Osteocyte (in vitro differentiated cells): ENCODE results near the gene CXCL10. TPM values are rescaled to one million over a fixed set of nuclear protein-coding genes. Genes with fewer than 3 reads are reported as not detected.
"Not testable (repeated sequence)": the region's sequence is repeated elsewhere in the genome, so short reads cannot be mapped to it uniquely, and the experiment has no call there.

Experiments
- DNase-seq: peaks from one replicate; pipeline ENCODE4 v3.0.0; 2021; ENCODE audit warnings: mixed read lengths; ENCODE audit not compliant: unreplicated experiment; ENCODE audit errors: extremely low spot score
- H3K27ac Mint-ChIP-seq: one replicate; pipeline ENCODE4 v1.8.0; 2021; ENCODE audit warnings: mild to moderate bottlenecking, mixed read lengths; ENCODE audit not compliant: unreplicated experiment
- H3K27me3 Mint-ChIP-seq: one replicate; pipeline ENCODE4 v1.8.0; 2021; ENCODE audit warnings: mixed read lengths; ENCODE audit not compliant: unreplicated experiment
- H3K36me3 Mint-ChIP-seq: one replicate; pipeline ENCODE4 v1.8.0; 2021; ENCODE audit warnings: mixed read lengths; ENCODE audit not compliant: unreplicated experiment
- H3K4me1 Mint-ChIP-seq: one replicate; pipeline ENCODE4 v1.8.0; 2021; ENCODE audit warnings: mixed read lengths; ENCODE audit not compliant: unreplicated experiment
- H3K4me3 Mint-ChIP-seq: one replicate; pipeline ENCODE4 v1.8.0; 2021; ENCODE audit warnings: mild to moderate bottlenecking, moderate library complexity, mixed read lengths; ENCODE audit not compliant: unreplicated experiment
- H3K9me3 Mint-ChIP-seq: one replicate; pipeline ENCODE4 v1.8.0; 2021; ENCODE audit warnings: mixed read lengths; ENCODE audit not compliant: unreplicated experiment
- total RNA-seq: library from RNA; stranded (reverse); gene quantifications from 2 replicates; pipeline ENCODE4 v1.2.1, GENCODE V29; 2021
- TF ChIP-seq, protein P1 (sequence below): fragments of 200-600 bp; sonication (generic); IDR thresholded peaks from 2 replicates; pipeline ENCODE4 v1.5.0; 2021; ENCODE audit warnings: antibody characterized with exemption, mild to moderate bottlenecking, moderate library complexity

The CXCL10 gene
- total RNA-seq, 1 donor from 2014 or later: not detected

DNA sequence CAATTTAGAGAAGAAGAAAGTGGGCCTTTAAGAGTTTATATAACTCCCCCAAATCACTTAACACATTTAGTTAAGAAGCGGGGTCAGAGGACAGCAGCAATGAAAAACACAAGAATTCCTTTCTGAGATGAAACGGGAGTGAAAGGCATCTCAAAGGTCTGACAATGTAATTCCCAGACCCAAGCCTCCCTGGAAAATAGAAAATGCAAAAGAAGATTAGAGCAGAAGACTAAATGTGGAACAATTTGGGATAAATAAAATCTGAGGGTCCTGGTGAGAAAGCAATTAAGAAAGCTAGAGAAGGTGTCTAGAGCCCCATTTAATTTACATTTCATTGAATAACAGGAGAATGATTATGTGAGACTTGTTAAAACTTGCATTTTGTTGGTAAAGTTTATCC lies 32.1 kb upstream of the CXCL10 start:
- Mint-ChIP-seq H3K9me3 (no peaks in the 10 kb centered on the region), H3K27ac (no peak overlapping the region), H3K4me1 (no peaks in the 10 kb centered on the region), H3K27me3 (peaks cover 58% of the 10 kb centered on the region), H3K4me3 (no peak overlapping the region), H3K36me3 (no peaks in the 10 kb centered on the region)
- no peak for DNase-seq
- TF ChIP-seq, protein P1, sequence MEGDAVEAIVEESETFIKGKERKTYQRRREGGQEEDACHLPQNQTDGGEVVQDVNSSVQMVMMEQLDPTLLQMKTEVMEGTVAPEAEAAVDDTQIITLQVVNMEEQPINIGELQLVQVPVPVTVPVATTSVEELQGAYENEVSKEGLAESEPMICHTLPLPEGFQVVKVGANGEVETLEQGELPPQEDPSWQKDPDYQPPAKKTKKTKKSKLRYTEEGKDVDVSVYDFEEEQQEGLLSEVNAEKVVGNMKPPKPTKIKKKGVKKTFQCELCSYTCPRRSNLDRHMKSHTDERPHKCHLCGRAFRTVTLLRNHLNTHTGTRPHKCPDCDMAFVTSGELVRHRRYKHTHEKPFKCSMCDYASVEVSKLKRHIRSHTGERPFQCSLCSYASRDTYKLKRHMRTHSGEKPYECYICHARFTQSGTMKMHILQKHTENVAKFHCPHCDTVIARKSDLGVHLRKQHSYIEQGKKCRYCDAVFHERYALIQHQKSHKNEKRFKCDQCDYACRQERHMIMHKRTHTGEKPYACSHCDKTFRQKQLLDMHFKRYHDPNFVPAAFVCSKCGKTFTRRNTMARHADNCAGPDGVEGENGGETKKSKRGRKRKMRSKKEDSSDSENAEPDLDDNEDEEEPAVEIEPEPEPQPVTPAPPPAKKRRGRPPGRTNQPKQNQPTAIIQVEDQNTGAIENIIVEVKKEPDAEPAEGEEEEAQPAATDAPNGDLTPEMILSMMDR: no peak

DNA sequence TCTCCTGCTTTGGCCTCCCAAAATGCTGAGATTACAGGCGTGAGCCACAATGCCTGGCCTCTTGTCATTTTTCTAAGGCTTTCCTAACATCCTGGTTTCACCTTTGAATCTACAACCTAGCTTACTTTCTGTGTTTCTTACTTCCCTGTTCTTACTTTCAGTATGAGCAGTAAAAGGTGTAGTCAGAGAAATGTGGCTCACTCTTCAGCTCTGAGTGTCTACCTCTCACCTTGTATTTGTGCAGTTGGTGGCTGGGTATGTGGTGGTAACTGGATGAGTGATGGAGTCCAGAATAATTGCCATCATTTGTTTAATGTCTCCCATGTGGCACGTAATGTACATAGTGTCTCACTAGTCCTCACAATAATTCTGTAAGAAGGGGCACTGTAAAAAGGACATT lies 31.7 kb upstream of the CXCL10 start:
- H3K4me1 Mint-ChIP-seq: no peaks in the 10 kb centered on the region
- H3K36me3 Mint-ChIP-seq: no peaks in the 10 kb centered on the region
- no peak overlapping the region for H3K27ac Mint-ChIP-seq
- H3K4me3 Mint-ChIP-seq: no peak overlapping the region
- DNase-seq: no peak
- H3K27me3 Mint-ChIP-seq: peaks cover 54% of the 10 kb centered on the region
- no peaks in the 10 kb centered on the region for H3K9me3 Mint-ChIP-seq
- TF ChIP-seq, protein P1: no peak

DNA sequence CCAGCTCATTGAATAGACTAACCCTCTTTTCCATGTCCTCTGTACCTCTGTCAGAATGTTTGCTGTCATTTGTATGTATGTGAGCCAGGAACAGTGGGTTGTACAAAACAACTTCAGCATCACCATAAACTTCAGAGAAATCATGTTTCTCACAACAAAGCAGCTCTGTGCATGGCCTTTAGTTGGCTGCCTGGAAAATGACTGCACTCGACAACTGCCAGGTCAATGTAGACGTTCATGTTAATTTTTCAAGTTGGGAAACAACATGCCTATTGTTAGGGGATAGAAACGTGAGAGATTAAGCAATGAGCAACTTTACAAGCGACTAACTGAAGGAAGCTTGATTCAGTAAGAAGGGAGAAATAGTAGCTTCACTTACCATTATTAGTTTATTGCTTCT lies 30.4 kb upstream of the CXCL10 start:
- TF ChIP-seq, protein P1: no peak
- H3K4me1 Mint-ChIP-seq: no peaks in the 10 kb centered on the region
- no peaks in the 10 kb centered on the region for H3K9me3 Mint-ChIP-seq
- no peak overlapping the region for H3K27ac Mint-ChIP-seq
- H3K36me3 Mint-ChIP-seq: no peaks in the 10 kb centered on the region
- DNase-seq: no peak
- H3K27me3 Mint-ChIP-seq: peaks cover 46% of the 10 kb centered on the region
- H3K4me3 Mint-ChIP-seq: no peak overlapping the region

DNA sequence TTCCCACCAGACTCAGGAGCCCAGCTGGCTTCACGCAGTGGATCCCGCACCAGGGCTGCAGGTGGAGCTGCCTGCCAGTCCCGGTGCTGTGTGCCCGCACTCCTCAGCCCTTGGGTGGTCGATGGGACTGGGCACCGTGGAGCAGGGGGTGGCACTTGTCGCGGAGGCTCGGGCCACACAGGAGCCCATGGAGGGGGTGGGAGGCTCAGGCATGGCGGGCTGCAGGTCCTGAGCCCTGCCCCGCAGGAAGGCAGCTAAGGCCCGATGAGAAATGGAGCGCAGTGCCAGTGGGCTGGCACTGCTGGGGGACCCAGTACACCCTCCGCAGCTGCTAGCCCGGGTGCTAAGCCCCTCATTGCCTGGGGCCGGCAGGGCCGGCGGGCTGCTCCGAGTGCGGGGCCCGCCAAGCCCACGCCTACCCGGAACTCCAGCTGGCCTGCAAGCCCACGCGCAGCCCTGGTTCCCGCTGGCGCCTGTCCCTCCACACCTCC lies 27.3 kb upstream of the CXCL10 start:
- H3K27me3 Mint-ChIP-seq: peaks cover 26% of the 10 kb centered on the region
- not testable (repeated sequence) for H3K27ac Mint-ChIP-seq, H3K36me3 Mint-ChIP-seq, DNase-seq, H3K9me3 Mint-ChIP-seq, H3K4me1 Mint-ChIP-seq, H3K4me3 Mint-ChIP-seq

DNA sequence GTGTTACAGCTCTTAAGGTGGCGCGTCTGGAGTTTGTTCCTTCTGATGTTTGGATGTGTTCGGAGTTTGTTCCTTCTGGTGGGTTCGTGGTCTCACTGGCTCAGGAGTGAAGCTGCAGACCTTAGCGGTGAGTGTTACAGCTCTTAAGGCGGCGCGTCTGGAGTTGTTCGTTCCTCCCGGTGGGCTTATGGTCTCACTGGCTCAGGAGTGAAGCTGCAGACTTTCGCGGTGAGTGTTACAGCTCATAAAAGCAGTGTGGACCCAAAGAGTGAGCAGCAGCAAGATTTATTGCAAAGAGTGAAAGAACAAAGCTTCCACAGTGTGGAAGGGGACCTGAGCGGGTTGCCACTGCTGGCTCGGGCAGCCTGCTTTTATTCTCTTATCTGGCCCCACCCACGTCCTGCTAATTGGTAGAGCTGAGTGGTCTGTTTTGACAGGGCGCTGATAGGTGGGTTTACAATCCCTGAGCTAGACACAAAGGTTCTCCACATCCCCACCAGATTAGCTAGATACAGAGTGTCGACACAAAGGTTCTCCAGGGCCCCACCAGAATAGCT lies 26.6 kb upstream of the CXCL10 start:
- H3K36me3 Mint-ChIP-seq, DNase-seq, H3K9me3 Mint-ChIP-seq: not testable (repeated sequence)

DNA sequence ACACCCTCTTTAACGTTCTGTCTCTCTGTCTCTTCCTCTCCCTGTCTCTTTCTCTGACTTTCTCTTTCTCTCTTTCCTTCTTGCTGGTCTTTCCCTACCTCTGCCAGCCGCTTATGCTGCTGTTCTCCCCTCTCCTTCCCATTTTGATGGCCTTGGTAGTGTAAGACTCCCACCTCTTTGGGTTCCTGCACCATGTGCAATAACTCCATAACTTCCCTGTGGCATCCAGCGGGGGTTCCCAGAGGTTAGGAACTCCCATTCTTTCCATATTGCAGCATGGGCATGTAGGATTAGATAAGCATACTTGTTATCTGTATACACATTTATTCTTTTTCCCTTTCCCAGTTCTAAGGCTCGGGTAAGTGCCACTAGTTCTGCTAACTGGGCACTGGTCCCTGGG lies 21.4 kb upstream of the CXCL10 start:
- H3K4me3 Mint-ChIP-seq, H3K4me1 Mint-ChIP-seq, H3K27ac Mint-ChIP-seq, DNase-seq, H3K9me3 Mint-ChIP-seq, H3K36me3 Mint-ChIP-seq: not testable (repeated sequence)
- peaks cover 25% of the 10 kb centered on the region for H3K27me3 Mint-ChIP-seq

More for the DNA sequence above, 26.6 kb upstream of the CXCL10 start:
- peaks cover 20% of the 10 kb centered on the region for H3K27me3 Mint-ChIP-seq
- not testable (repeated sequence) for H3K27ac Mint-ChIP-seq, H3K4me3 Mint-ChIP-seq, H3K4me1 Mint-ChIP-seq

DNA sequence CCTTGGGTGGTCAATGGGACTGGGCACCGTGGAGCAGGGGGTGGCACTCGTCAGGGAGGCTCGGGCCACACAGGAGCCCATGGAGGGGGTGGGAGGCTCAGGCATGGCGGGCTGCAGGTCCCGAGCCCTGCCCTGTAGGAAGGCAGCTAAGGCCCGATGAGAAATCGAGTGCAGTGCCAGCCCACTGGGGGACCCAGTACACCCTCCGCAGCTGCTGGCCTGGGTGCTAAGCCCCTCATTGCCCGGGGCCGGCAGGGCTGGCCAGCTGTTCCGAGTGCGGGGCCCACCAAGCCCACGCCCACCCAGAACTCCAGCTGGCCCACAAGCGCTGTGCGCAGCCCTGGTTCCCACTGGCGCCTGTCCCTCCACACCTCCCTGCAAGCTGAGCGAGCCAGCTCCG lies 20.0 kb upstream of the CXCL10 start:
- H3K27me3 Mint-ChIP-seq: peaks cover 21% of the 10 kb centered on the region
- not testable (repeated sequence) for H3K36me3 Mint-ChIP-seq, H3K4me3 Mint-ChIP-seq, H3K9me3 Mint-ChIP-seq, DNase-seq, H3K4me1 Mint-ChIP-seq, H3K27ac Mint-ChIP-seq

DNA sequence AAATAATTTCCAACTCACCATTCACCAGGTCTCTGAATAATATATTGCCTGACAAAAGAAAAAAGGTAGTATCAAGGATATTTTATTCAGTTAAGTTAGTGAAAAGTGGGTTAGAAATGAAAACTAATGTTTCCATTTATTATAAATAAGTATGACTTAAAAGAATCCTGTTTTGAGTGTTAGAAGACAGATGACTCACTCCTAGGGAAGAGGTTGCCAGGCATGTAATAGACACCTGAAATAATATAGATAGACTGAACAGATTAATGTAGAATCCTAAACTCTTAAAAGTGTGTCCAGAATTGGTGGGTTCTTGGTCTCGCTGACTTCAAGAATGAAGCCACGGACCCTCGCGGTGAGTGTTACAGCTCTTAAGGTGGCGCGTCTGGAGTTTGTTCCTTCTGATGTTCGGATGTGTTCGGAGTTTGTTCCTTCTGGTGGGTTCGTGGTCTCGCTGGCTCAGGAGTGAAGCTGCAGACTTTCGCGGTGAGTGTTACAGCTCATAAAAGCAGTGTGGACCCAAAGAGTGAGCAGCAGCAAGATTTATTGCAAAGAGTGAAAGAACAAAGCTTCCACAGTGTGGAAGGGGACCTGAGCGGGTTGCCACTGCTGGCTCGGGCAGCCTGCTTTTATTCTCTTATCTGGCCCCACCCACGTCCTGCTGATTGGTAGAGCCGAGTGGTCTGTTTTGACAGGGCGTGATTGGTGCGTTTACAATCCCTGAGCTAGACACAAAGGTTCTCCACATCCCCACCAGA lies 19.1 kb upstream of the CXCL10 start:
- not testable (repeated sequence) for H3K27ac Mint-ChIP-seq, H3K9me3 Mint-ChIP-seq, DNase-seq, H3K4me1 Mint-ChIP-seq, H3K4me3 Mint-ChIP-seq, H3K36me3 Mint-ChIP-seq
- peaks cover 15% of the 10 kb centered on the region for H3K27me3 Mint-ChIP-seq
